Right ventricle myocardium inferior (tissue), 1 donor: ENCODE measurements around the gene MDN1. TPM values are rescaled to one million over a fixed set of nuclear protein-coding genes. Genes with fewer than 3 reads are reported as not detected.
"Not testable (repeated sequence)": the region's sequence is repeated elsewhere in the genome, so short reads cannot be mapped to it uniquely, and the experiment has no call there.

Experiments used
- ATAC-seq: fragments of 200-7000 bp; cut with Tn5 transposase; one replicate; pipeline ENCODE4 v1.9.1; 2020; ENCODE audit warnings: mild to moderate bottlenecking, moderate library complexity
- DNase-seq: peaks from one replicate; pipeline ENCODE4 v3.0.0; 2021; ENCODE audit errors: missing footprints
- intact Hi-C: fragments of 100-400 bp; cut with DNase I; formaldehyde crosslinking; loops from one replicate; pipeline ENCODE4 v1.11.0; 2022
- total RNA-seq: library from RNA; stranded (reverse); fragmentation: NEBNext Ultra II Directional; extraction: Animal tissue kit (Norgen Biotek cat#: 25700); gene quantifications from one replicate; pipeline ENCODE4 v1.2.1, GENCODE V29; 2021
- donor health status: DM: no; HTN: yes; CAD: no; lungs with severe emphysema.

Gene MDN1
- total RNA-seq, 1 donor from 2014 or later, result 23.4 TPM

GRCh38 chr6:89638320-89639195 is 181.0 kb downstream of the MDN1 start, which contains the start of gene LYRM2:
LYRM2 (minus strand) TSS chr6:89638747; CDS start chr6:89638716, 31 bp downstream.
- ATAC-seq (peak; percentile 99), DNase-seq (peak; percentile 97)
- intact Hi-C loops, result no loop called here

- no peak for DNase-seq
- intact Hi-C loops, result no loop called here
- no peak for ATAC-seq
Observed at GRCh38 chr6:89637960-89638319, 181.7 kb downstream of the MDN1 start.

- ATAC-seq, DNase-seq, intact Hi-C loops: not testable (repeated sequence)
Observed at GRCh38 chr6:89636412-89636811, 183.2 kb downstream of the MDN1 start.

GRCh38 chr6:89630488-89630887 is 189.1 kb downstream of the MDN1 start:
- peak; percentile 74 for DNase-seq
- intact Hi-C loops, result no loop called here
- ATAC-seq, result peak; percentile 86

GRCh38 chr6:89623749-89624148 is 195.8 kb downstream of the MDN1 start:
- DNase-seq (no peak), ATAC-seq (no peak)
- intact Hi-C loops, result no loop called here

GRCh38 chr6:89619567-89619966 is 200.0 kb downstream of the MDN1 start:
- intact Hi-C loops, result no loop called here
- DNase-seq (no peak), ATAC-seq (no peak)

- DNase-seq, result no peak
- intact Hi-C loops, result no loop called here
- ATAC-seq, result no peak
Observed at GRCh38 chr6:89618026-89618425, 201.6 kb downstream of the MDN1 start.

GRCh38 chr6:89616531-89616930 is 203.1 kb downstream of the MDN1 start:
- ATAC-seq (no peak), DNase-seq (no peak)
- intact Hi-C loops, result no loop called here

GRCh38 chr6:89615882-89616281 is 203.7 kb downstream of the MDN1 start:
- DNase-seq (no peak), ATAC-seq (no peak)
- intact Hi-C loops, result no loop called here

- intact Hi-C loops, result no loop called here
- ATAC-seq, result no peak
- DNase-seq, result no peak
Observed at GRCh38 chr6:89613790-89614189, 205.8 kb downstream of the MDN1 start.

GRCh38 chr6:89612121-89612520 is 207.5 kb downstream of the MDN1 start:
- intact Hi-C loops, result no loop called here
- ATAC-seq (no peak), DNase-seq (no peak)

GRCh38 chr6:89611666-89612065 is 207.9 kb downstream of the MDN1 start:
- ATAC-seq (no peak), DNase-seq (no peak)
- intact Hi-C loops, result no loop called here

GRCh38 chr6:89610149-89610642 is 209.4 kb downstream of the MDN1 start:
- peak; percentile 91 for DNase-seq
- ATAC-seq, result peak; percentile 68
- intact Hi-C loops, result loop anchor here (1.0 kb wide), 1 partner anchor 177 kb away; the partner anchor contains the start of gene ANKRD6

GRCh38 chr6:89605861-89606260 is 213.7 kb downstream of the MDN1 start:
- intact Hi-C loops, result no loop called here
- no peak for ATAC-seq

GRCh38 chr6:89604653-89605052 is 214.9 kb downstream of the MDN1 start:
- ATAC-seq (no peak), DNase-seq (no peak)
- intact Hi-C loops, result no loop called here

More at GRCh38 chr6:89605861-89606260, 213.7 kb downstream of the MDN1 start:
- no peak for DNase-seq

GRCh38 chr6:89602166-89602565 is 217.4 kb downstream of the MDN1 start:
- intact Hi-C loops, result no loop called here
- ATAC-seq (no peak), DNase-seq (no peak)

- intact Hi-C loops, result no loop called here
- ATAC-seq, result peak; percentile 80
- no peak for DNase-seq
Observed at GRCh38 chr6:89599727-89600126, 219.9 kb downstream of the MDN1 start.

- no peak for DNase-seq
- no peak for ATAC-seq
- intact Hi-C loops, result no loop called here
Observed at GRCh38 chr6:89597988-89598387, 221.6 kb downstream of the MDN1 start.

- ATAC-seq, result no peak
- DNase-seq, result no peak
Observed at GRCh38 chr6:89597372-89597771, 222.2 kb downstream of the MDN1 start.

GRCh38 chr6:89596484-89596883 is 223.1 kb downstream of the MDN1 start:
- ATAC-seq (no peak), DNase-seq (no peak)
- intact Hi-C loops, result no loop called here

More at GRCh38 chr6:89597372-89597771, 222.2 kb downstream of the MDN1 start:
- intact Hi-C loops, result no loop called here
